ENCODE measurements around the gene THSD4.

THSD4 gene

GRCh38 chr15:71444032-71444810, 328.9 kb downstream of the THSD4 start:
- FAIRE-seq (no peak), DNase-seq (ENCODE audit: insufficient read length) (no peak)
- no peak for TF ChIP-seq TAF1 (IDR thresholded peaks at IDR 0.05; ENCODE audit: borderline replicate concordance, low read depth, low read length)
- no peak for TF ChIP-seq POLR2A (IDR thresholded peaks at IDR 0.05; ENCODE audit: low read depth, low read length)
- TF ChIP-seq POLR2AphosphoS5 (IDR thresholded peaks at IDR 0.05; ENCODE audit: low read depth, low read length): no peak

GRCh38 chr15:71444866-71445590, 329.8 kb downstream of the THSD4 start:
- DNase-seq (ENCODE audit: insufficient read length) (no peak), FAIRE-seq (no peak)
- no peak for TF ChIP-seq POLR2A (IDR thresholded peaks at IDR 0.05; ENCODE audit: low read depth, low read length)

DNA sequence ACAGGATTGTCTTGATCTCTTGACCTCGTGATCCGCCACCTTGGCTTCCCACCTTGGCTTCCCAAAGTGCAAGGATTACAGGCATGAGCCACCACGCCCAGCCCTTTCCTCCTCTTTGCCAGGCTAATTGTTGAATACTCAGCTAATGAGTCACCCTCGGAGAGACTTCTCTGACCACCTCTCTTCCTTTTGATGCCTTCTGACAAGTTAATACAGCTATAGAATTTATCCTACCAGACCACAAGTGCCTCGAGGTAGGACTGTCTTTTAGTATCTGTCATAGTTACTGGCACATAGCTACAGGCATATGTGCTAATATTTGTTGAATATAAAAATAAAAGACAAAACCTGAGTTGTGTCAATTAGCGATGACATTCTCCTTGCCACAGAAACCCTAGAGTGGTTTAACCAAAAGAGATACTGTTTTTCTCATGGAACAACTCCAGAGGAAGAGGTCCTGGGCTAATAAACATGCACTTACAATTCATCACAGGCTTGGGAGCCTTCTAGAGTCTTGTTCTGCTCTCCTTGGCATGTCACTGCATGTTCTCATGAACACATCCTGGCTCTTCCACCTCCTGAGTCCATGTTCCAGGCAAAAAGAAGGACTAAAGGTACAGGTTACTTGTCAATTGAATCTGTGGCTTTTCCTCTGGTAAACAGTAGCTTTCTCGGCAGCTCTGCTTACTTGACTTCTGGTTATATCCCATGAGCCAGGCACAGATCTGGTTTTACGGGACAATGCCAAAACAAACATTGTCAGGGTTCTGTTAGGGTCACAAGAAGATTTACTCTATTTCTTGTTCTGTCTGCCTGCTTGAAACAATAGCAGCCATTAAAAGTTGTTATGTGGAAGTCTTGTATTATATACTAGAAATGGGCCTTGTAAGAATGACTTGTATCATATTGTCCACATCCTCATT, 332.3 kb downstream of the THSD4 start:
- no peak for FAIRE-seq
- TF ChIP-seq POLR2A (IDR thresholded peaks at IDR 0.05; ENCODE audit: low read depth, low read length) (no peak), TAF1 (IDR thresholded peaks at IDR 0.05; ENCODE audit: borderline replicate concordance, low read depth, low read length) (no peak), POLR2AphosphoS5 (IDR thresholded peaks at IDR 0.05; ENCODE audit: low read depth, low read length) (no peak)
- no peak for DNase-seq (ENCODE audit: insufficient read length)

GRCh38 chr15:71448688-71449114, 333.4 kb downstream of the THSD4 start:
- TF ChIP-seq POLR2AphosphoS5 (IDR thresholded peaks at IDR 0.05; ENCODE audit: low read depth, low read length) (no peak), TAF1 (IDR thresholded peaks at IDR 0.05; ENCODE audit: borderline replicate concordance, low read depth, low read length) (no peak), POLR2A (IDR thresholded peaks at IDR 0.05; ENCODE audit: low read depth, low read length) (no peak)
- no peak for DNase-seq (ENCODE audit: insufficient read length)
- peak; percentile 33 for FAIRE-seq

DNA sequence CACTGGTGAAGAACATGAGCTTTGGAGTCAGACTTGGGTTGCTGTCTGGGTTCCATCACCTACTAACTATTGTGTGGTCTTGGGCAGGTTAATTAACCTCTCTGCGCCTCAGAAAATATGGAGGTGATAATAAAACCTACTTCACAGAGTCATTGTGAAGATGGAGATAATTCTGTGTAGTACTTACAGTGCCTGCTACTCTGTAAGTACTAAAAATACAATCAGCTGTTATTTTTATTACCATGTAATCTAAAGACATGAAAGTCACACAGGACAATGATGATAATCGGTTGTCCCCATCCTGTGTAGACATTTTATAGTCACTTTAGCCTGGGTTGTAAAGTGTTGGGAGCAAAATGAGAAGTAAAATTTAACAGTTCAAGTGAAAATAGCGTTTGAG, 334.1 kb downstream of the THSD4 start:
- no peak for DNase-seq (ENCODE audit: insufficient read length)
- FAIRE-seq: no peak
- TF ChIP-seq POLR2AphosphoS5 (IDR thresholded peaks at IDR 0.05; ENCODE audit: low read depth, low read length): no peak
- no peak for TF ChIP-seq TAF1 (IDR thresholded peaks at IDR 0.05; ENCODE audit: borderline replicate concordance, low read depth, low read length)
- no peak for TF ChIP-seq POLR2A (IDR thresholded peaks at IDR 0.05; ENCODE audit: low read depth, low read length)

DNA sequence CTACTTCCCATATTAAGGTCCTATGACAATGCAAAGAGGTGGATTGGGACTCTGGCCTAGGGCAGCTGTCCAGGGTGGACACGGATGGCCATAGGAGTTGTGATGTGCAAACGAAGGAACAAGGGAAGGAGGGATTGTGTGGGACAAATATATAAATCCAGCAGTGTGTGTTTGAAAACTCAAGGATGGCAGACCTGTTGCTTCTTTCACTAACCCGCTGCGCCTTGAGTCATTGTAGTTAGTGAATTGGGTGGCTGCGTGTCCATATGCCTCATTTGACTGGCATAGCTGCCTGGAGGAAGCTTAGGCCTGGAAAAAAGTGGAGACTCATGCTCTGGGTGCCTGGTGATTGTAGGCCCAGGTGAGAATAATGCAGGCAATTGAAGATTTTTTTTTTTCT, 334.7 kb downstream of the THSD4 start:
- FAIRE-seq (no peak), DNase-seq (ENCODE audit: insufficient read length) (no peak)
- TF ChIP-seq TAF1 (IDR thresholded peaks at IDR 0.05; ENCODE audit: borderline replicate concordance, low read depth, low read length): no peak
- no peak for TF ChIP-seq POLR2AphosphoS5 (IDR thresholded peaks at IDR 0.05; ENCODE audit: low read depth, low read length)
- TF ChIP-seq POLR2A (IDR thresholded peaks at IDR 0.05; ENCODE audit: low read depth, low read length): no peak

DNA sequence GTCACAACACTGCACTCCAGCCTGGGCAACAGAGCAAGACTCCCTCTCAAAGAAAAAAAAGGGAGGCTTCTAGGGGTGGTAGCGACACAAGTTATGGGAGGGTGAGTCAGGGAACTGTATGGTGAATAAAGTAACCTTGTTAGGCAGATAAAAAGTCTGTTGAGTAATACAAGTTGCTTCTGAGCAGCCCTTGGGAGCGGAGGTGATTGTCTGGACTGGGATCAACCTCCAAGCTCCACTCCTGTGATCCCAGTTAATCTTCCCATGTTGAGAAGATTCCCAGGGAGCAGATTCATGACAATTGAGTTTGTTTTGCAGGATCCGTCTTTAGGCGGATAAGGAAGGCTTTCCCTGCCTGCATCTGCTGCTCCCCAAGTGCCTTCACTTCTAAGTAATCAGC, 335.9 kb downstream of the THSD4 start:
- no peak for FAIRE-seq
- TF ChIP-seq POLR2AphosphoS5 (IDR thresholded peaks at IDR 0.05; ENCODE audit: low read depth, low read length) (no peak), POLR2A (IDR thresholded peaks at IDR 0.05; ENCODE audit: low read depth, low read length) (no peak), TAF1 (IDR thresholded peaks at IDR 0.05; ENCODE audit: borderline replicate concordance, low read depth, low read length) (no peak)
- no peak for DNase-seq (ENCODE audit: insufficient read length)

GRCh38 chr15:71452893-71453292, 337.6 kb downstream of the THSD4 start:
- no peak for TF ChIP-seq POLR2A (IDR thresholded peaks at IDR 0.05; ENCODE audit: low read depth, low read length)
- no peak for TF ChIP-seq TAF1 (IDR thresholded peaks at IDR 0.05; ENCODE audit: borderline replicate concordance, low read depth, low read length)
- no peak for TF ChIP-seq POLR2AphosphoS5 (IDR thresholded peaks at IDR 0.05; ENCODE audit: low read depth, low read length)
- FAIRE-seq (no peak), DNase-seq (ENCODE audit: insufficient read length) (no peak)

DNA sequence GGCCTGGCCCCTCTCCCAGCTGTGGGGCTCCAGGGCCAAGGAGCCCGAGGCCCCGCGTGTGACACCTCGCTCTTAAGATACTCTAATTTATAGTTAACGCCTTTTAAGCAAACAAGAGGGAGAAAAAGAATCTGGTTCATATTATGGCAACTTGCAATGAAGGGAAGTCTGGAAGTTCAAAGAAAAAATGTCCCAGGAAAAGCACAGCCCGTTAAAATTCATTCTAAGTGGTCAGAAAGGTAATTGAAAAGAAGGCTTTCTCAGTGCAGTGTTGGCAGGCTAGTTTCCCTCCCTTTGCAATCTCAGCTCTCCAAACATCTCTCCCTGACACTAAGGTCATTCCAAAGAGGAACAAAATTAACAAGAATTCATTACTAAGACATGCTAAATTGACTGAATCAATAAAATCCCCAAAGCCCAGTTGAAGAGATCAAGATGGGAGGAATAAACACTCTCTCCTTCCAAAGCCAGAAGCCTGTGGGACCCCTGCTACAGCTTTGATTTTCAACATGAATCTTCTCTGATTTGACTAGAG, 339.3 kb downstream of the THSD4 start:
- no peak for DNase-seq (ENCODE audit: insufficient read length)
- TF ChIP-seq POLR2AphosphoS5 (IDR thresholded peaks at IDR 0.05; ENCODE audit: low read depth, low read length): no peak
- no peak for TF ChIP-seq POLR2A (IDR thresholded peaks at IDR 0.05; ENCODE audit: low read depth, low read length)
- no peak for TF ChIP-seq TAF1 (IDR thresholded peaks at IDR 0.05; ENCODE audit: borderline replicate concordance, low read depth, low read length)
- FAIRE-seq: no peak

GRCh38 chr15:71455107-71455506, 339.8 kb downstream of the THSD4 start:
- no peak for FAIRE-seq
- no peak for DNase-seq (ENCODE audit: insufficient read length)
- TF ChIP-seq TAF1 (IDR thresholded peaks at IDR 0.05; ENCODE audit: borderline replicate concordance, low read depth, low read length) (no peak), POLR2AphosphoS5 (IDR thresholded peaks at IDR 0.05; ENCODE audit: low read depth, low read length) (no peak), POLR2A (IDR thresholded peaks at IDR 0.05; ENCODE audit: low read depth, low read length) (no peak)

DNA sequence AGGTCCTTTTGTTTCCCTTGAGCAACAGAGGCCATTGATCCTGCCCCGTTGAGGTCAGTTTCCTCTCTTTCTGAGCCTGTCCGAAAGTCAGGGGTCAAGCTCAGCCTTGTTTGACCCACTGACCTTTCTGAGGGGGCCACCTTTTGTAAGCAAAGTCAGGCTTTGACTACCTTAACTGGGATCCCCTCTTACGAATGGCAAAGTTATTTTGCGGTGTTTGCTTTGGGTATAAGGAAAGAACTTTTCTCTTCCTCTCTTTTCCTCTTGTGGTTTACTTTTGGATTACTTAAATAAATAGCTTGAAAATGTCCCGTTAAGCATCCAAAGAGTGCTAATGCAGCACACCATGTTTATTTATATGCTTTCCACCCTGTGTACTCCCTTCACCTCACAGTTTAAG, 340.6 kb downstream of the THSD4 start:
- DNase-seq (ENCODE audit: insufficient read length) (no peak), FAIRE-seq (no peak)
- TF ChIP-seq POLR2AphosphoS5 (IDR thresholded peaks at IDR 0.05; ENCODE audit: low read depth, low read length) (no peak), TAF1 (IDR thresholded peaks at IDR 0.05; ENCODE audit: borderline replicate concordance, low read depth, low read length) (no peak), POLR2A (IDR thresholded peaks at IDR 0.05; ENCODE audit: low read depth, low read length) (no peak)
